ENCODE results near the gene SAXO2.
A peak's percentile ranks its signal among the peaks of the same experiment; 100 is the strongest.
"Not testable (repeated sequence)": the region's sequence is repeated elsewhere in the genome, so short reads cannot be mapped to it uniquely, and the experiment has no call there.

The SAXO2 gene

DNA sequence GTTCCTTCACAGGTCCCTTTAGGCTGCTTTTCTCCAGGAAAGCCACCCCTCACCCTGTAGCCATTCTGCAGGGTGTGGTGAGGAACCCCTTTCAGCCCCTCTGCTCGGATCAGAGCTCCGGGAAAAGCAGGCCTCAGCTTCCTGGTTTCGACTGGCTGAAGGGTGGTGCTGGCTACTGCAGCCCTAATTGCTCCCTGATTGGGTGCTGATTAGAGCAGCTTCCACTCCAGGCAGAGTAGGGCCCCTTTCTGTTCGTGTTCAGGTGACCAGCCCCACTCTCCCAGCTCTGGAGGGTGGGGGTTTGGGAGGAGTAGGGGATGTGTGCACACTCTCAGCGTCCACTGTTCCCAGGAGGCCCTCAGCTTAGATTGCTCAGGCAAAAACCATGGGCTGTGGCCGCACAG lies 36.9 kb downstream of the SAXO2 start:
- not testable (repeated sequence) for H2BK120ac ChIP-seq (ENCODE audit: low read depth, low read length); H2AFZ ChIP-seq (ENCODE audit: low read length); DNase-seq (ENCODE audit: low spot score); H2AK5ac ChIP-seq (ENCODE audit: low read depth, low read length); H3K4ac ChIP-seq (ENCODE audit: low read length); H2BK5ac ChIP-seq (ENCODE audit: low read length); H2BK12ac ChIP-seq (ENCODE audit: low read length); H3K18ac ChIP-seq (ENCODE audit: low read length); H3K4me1 ChIP-seq (ENCODE audit: control insufficient read depth in 2 of 2, insufficient read depth in 1 of 2, low read depth in 1 of 2, low read length in 2 of 2); H2BK15ac ChIP-seq (ENCODE audit: low read length); H4K91ac ChIP-seq (ENCODE audit: low read depth, low read length, poor library complexity); H3K36me3 ChIP-seq (replicated peaks in 1 of 2; ENCODE audit: control insufficient read depth in 2 of 2, insufficient read depth in 2 of 2, low read length in 2 of 2); H3K79me1 ChIP-seq (ENCODE audit: low read depth, low read length); H3K23ac ChIP-seq (ENCODE audit: low read depth, low read length, poor library complexity); H4K8ac ChIP-seq (ENCODE audit: low read depth, low read length); H3K4me3 ChIP-seq (ENCODE audit: low read length in 2 of 2); H3K9me3 ChIP-seq (replicated peaks in 1 of 2; ENCODE audit: control insufficient read depth in 2 of 2, insufficient read depth in 1 of 2, low read depth in 1 of 2, low read length in 2 of 2); H3K4me2 ChIP-seq (ENCODE audit: insufficient read depth, low read length, poor library complexity, severe bottlenecking); H3K27ac ChIP-seq (replicated peaks; ENCODE audit: low read length); H3K9ac ChIP-seq (ENCODE audit: low read depth, low read length, poor library complexity); H3K14ac ChIP-seq (ENCODE audit: low read length)
- no CpG with 5 or more reads among the region's 6 CpGs for WGBS, 2 donors (ENCODE audit: extremely low coverage in 2 of 2, insufficient read length in 2 of 2, insufficient replicate concordance in 1 of 2)
- peaks cover 0 to 14% (median 0%) of the 10 kb centered on the region in 3 experiments for H3K27me3 ChIP-seq (ENCODE audit: control insufficient read depth in 3 of 3, insufficient read depth in 3 of 3, low read depth in 1 of 3, low read length in 3 of 3)

DNA sequence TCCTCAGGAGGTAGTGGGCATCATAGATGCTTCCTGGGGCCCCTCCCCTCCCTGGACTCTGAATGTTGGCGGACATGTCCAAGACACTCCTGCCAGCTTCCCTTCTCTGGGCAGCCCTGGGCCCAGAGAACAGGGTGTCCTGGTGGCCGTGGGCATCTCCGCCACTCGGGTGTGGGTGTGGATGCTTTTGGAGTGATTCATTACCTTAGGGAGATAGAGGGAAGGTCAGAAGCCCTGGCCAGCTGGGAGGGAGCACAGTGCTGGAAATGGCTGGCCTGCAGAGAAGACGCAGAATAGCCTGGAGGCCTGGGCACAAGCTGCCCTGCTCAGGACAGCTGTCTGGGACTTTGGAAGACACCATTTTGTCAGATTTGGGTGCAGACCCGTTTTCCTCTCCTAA lies 37.7 kb downstream of the SAXO2 start:
- not testable (repeated sequence) for H4K8ac ChIP-seq (ENCODE audit: low read depth, low read length); DNase-seq (ENCODE audit: low spot score)
- no CpG with 5 or more reads among the region's 6 CpGs for WGBS, 2 donors (ENCODE audit: extremely low coverage in 2 of 2, insufficient read length in 2 of 2, insufficient replicate concordance in 1 of 2)

DNA sequence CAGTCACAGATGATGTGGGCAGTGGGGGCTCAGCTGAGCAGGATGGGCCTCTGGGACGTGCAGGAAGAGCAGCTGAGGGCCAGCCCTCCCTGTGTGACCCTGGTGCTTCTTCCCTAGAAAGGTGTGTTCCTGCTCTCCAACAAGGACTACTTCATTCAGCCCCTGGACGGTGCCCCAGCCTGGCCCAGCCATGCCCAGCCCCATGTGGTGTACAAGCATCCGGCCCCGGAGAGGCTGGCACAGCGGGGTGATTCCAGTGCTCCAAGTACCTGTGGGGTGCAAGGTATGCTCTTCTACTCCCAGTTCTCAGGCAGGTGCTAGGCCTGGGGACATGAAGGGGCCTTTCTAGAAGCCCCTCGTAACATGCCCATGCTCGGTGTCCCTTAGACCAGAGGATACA lies 38.3 kb downstream of the SAXO2 start:
- Histone ChIP-seq H3K79me1 (ENCODE audit: low read depth, low read length) (peaks cover 2% of the 10 kb centered on the region), H3K4me2 (ENCODE audit: insufficient read depth, low read length, poor library complexity, severe bottlenecking) (no peak overlapping the region), H2BK12ac (ENCODE audit: low read length) (no peak overlapping the region), H3K18ac (ENCODE audit: low read length) (no peak overlapping the region), H3K9ac (ENCODE audit: low read depth, low read length, poor library complexity) (no peak overlapping the region), H3K4me3 (ENCODE audit: low read length in 2 of 2) (no peak overlapping the region), H2BK5ac (ENCODE audit: low read length) (no peak overlapping the region), H3K36me3 (replicated peaks in 1 of 2; ENCODE audit: control insufficient read depth in 2 of 2, insufficient read depth in 2 of 2, low read length in 2 of 2) (no peaks in the 10 kb centered on the region), H3K4me1 (ENCODE audit: control insufficient read depth in 2 of 2, insufficient read depth in 1 of 2, low read depth in 1 of 2, low read length in 2 of 2) (no peaks in the 10 kb centered on the region), H4K91ac (ENCODE audit: low read depth, low read length, poor library complexity) (no peak overlapping the region), H2AFZ (ENCODE audit: low read length) (no peak overlapping the region), H3K27ac (replicated peaks; ENCODE audit: low read length) (no peak overlapping the region), H3K27me3 (ENCODE audit: control insufficient read depth in 3 of 3, insufficient read depth in 3 of 3, low read depth in 1 of 3, low read length in 3 of 3) (peaks cover 0 to 23% (median 0%) of the 10 kb centered on the region in 3 experiments), H3K23ac (ENCODE audit: low read depth, low read length, poor library complexity) (no peak overlapping the region), H2BK120ac (ENCODE audit: low read depth, low read length) (no peak overlapping the region), H4K8ac (ENCODE audit: low read depth, low read length) (no peak overlapping the region), H2AK5ac (ENCODE audit: low read depth, low read length) (peak overlapping the region; percentile 4), H3K4ac (ENCODE audit: low read length) (no peak overlapping the region), H3K14ac (ENCODE audit: low read length) (no peak overlapping the region), H3K9me3 (replicated peaks in 1 of 2; ENCODE audit: control insufficient read depth in 2 of 2, insufficient read depth in 1 of 2, low read depth in 1 of 2, low read length in 2 of 2) (no peaks in the 10 kb centered on the region), H2BK15ac (ENCODE audit: low read length) (no peak overlapping the region)
- no CpG with 5 or more reads among the region's 7 CpGs for WGBS, 2 donors (ENCODE audit: extremely low coverage in 2 of 2, insufficient read length in 2 of 2, insufficient replicate concordance in 1 of 2)
- DNase-seq (ENCODE audit: low spot score): no peak

More for the DNA sequence above, 37.7 kb downstream of the SAXO2 start:
- not testable (repeated sequence) for H3K4ac ChIP-seq (ENCODE audit: low read length); H3K4me1 ChIP-seq (ENCODE audit: control insufficient read depth in 2 of 2, insufficient read depth in 1 of 2, low read depth in 1 of 2, low read length in 2 of 2); H2BK5ac ChIP-seq (ENCODE audit: low read length); H3K79me1 ChIP-seq (ENCODE audit: low read depth, low read length); H3K4me3 ChIP-seq (ENCODE audit: low read length in 2 of 2); H3K18ac ChIP-seq (ENCODE audit: low read length); H2BK15ac ChIP-seq (ENCODE audit: low read length); H3K4me2 ChIP-seq (ENCODE audit: insufficient read depth, low read length, poor library complexity, severe bottlenecking); H2BK120ac ChIP-seq (ENCODE audit: low read depth, low read length); H3K23ac ChIP-seq (ENCODE audit: low read depth, low read length, poor library complexity); H2BK12ac ChIP-seq (ENCODE audit: low read length); H2AK5ac ChIP-seq (ENCODE audit: low read depth, low read length); H4K91ac ChIP-seq (ENCODE audit: low read depth, low read length, poor library complexity); H3K9me3 ChIP-seq (replicated peaks in 1 of 2; ENCODE audit: control insufficient read depth in 2 of 2, insufficient read depth in 1 of 2, low read depth in 1 of 2, low read length in 2 of 2); H3K36me3 ChIP-seq (replicated peaks in 1 of 2; ENCODE audit: control insufficient read depth in 2 of 2, insufficient read depth in 2 of 2, low read length in 2 of 2); H3K27ac ChIP-seq (replicated peaks; ENCODE audit: low read length); H3K14ac ChIP-seq (ENCODE audit: low read length); H3K9ac ChIP-seq (ENCODE audit: low read depth, low read length, poor library complexity)
- Histone ChIP-seq H3K27me3 (ENCODE audit: control insufficient read depth in 3 of 3, insufficient read depth in 3 of 3, low read depth in 1 of 3, low read length in 3 of 3) (peaks cover 0 to 18% (median 0%) of the 10 kb centered on the region in 3 experiments), H2AFZ (ENCODE audit: low read length) (peak overlapping the region; percentile 11)

DNA sequence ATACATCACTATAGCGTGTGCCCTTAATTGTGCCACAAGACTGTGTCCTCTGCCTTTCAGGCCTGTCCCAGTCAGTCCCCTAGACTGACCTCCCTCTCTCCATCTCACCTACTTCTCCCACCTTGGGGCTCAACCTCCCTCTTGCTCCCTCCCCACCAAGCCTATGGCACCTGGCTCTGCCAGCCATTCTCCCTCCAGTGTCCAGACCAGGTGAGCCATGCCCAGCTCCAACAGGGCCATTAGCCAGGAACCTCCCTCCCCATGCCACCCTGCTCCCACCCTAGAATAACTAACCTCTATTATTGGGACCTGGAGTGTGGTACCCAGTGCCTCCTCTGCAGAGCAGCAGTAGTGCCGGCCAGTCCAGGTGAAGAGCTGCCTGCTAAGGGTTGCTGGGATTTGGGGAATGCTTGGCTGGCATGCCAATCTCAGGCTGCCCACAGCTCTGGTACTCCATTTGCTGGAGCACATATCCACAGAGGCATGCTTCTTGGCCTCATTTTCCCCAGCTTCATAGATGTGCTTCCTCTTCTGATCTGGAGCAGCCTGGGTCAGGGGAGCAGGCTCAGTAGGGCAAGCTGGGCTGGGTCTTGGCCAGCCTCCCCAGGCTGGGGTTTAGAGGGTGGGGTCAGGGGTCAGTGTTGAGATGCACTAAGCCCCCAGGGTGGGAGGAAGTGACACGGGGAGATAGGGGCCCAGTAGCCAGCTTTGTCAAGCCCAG lies 38.8 kb downstream of the SAXO2 start:
- Histone ChIP-seq H2BK120ac (ENCODE audit: low read depth, low read length) (no peak overlapping the region), H3K79me1 (ENCODE audit: low read depth, low read length) (peaks cover 2% of the 10 kb centered on the region), H3K4ac (ENCODE audit: low read length) (no peak overlapping the region), H2BK5ac (ENCODE audit: low read length) (no peak overlapping the region), H3K14ac (ENCODE audit: low read length) (no peak overlapping the region), H2AFZ (ENCODE audit: low read length) (no peak overlapping the region), H3K9me3 (replicated peaks in 1 of 2; ENCODE audit: control insufficient read depth in 2 of 2, insufficient read depth in 1 of 2, low read depth in 1 of 2, low read length in 2 of 2) (no peaks in the 10 kb centered on the region), H4K8ac (ENCODE audit: low read depth, low read length) (no peak overlapping the region), H3K9ac (ENCODE audit: low read depth, low read length, poor library complexity) (no peak overlapping the region), H3K18ac (ENCODE audit: low read length) (no peak overlapping the region), H3K4me2 (ENCODE audit: insufficient read depth, low read length, poor library complexity, severe bottlenecking) (no peak overlapping the region), H3K27me3 (ENCODE audit: control insufficient read depth in 3 of 3, insufficient read depth in 3 of 3, low read depth in 1 of 3, low read length in 3 of 3) (peaks cover 0 to 23% (median 0%) of the 10 kb centered on the region in 3 experiments), H3K4me3 (ENCODE audit: low read length in 2 of 2) (no peak overlapping the region), H3K4me1 (ENCODE audit: control insufficient read depth in 2 of 2, insufficient read depth in 1 of 2, low read depth in 1 of 2, low read length in 2 of 2) (no peaks in the 10 kb centered on the region), H2BK12ac (ENCODE audit: low read length) (no peak overlapping the region), H3K27ac (replicated peaks; ENCODE audit: low read length) (no peak overlapping the region), H4K91ac (ENCODE audit: low read depth, low read length, poor library complexity) (no peak overlapping the region), H2BK15ac (ENCODE audit: low read length) (no peak overlapping the region), H2AK5ac (ENCODE audit: low read depth, low read length) (peak overlapping the region; percentile 4), H3K23ac (ENCODE audit: low read depth, low read length, poor library complexity) (no peak overlapping the region), H3K36me3 (replicated peaks in 1 of 2; ENCODE audit: control insufficient read depth in 2 of 2, insufficient read depth in 2 of 2, low read length in 2 of 2) (no peaks in the 10 kb centered on the region)
- no peak for DNase-seq (ENCODE audit: low spot score)
- WGBS, 2 donors (ENCODE audit: extremely low coverage in 2 of 2, insufficient read length in 2 of 2, insufficient replicate concordance in 1 of 2): no CpG with 5 or more reads among the region's 3 CpGs

All from neuronal stem cell (in vitro differentiated cells).